Ecto neural progenitor cell (in vitro differentiated cells): ENCODE data around the gene PPP1R12C.
"Not testable (repeated sequence)": the region's sequence is repeated elsewhere in the genome, so short reads cannot be mapped to it uniquely, and the experiment has no call there.

Source experiments
- DNase-seq: peaks from one replicate; pipeline ENCODE4 v3.0.0-alpha.2; 2018; ENCODE audit warnings: low spot score

Gene PPP1R12C

DNA sequence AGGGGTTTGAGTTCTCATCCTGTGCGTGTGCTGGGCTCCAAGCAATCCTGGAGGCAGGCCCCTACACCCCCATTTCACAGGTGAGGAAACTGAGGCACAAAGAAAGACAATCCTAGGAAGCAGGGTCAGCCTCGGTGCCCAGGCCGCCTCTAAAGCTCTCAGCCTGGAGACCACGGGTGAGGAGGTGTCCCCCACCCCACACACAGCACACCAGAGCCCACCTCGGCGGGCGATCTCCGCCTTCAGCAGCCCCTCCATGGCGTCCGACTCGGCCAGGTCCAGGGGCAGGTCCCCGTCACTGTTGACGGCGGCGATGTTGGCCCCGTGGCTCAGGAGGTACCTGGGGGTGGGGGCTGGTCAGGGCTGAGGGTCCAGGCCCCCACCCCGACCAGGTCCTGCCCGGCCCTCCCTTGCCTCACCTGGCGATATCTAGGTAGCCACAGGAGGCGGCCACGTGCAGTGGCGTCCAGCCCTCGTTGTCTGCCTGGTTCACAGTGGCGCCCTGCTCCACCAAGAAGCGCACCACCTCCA lies 5.1 kb downstream of the PPP1R12C start:
- DNase-seq = peak; percentile 43

DNA sequence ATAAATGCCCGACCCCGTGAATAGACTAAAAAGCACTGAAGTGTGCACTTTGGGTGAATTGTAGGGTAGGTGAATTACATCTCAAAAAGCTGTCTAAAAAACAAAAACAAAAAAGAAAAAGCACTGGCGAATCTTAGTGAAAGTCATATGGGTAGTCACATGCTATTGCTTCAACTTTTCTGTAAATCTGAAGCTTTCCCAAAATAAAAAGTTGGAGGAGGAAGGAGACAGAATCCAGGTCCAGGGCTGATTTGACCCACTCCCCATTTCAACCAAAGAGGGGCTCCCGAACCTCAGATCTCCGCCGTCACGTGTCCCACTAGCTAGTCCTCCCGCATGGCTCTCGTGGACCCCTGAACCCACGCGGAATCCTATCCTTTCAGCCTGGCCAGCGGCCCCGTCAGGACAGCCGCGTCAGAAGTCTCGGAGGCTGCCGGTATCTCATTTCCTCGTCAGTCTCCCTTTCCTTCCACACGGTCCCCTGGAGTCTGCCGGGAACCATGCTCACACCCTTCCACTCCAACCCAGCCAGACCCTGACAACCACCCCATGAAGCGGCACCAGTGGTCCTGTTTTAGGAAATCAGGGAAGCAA lies 6.1 kb downstream of the PPP1R12C start:
- DNase-seq = no peak

DNA sequence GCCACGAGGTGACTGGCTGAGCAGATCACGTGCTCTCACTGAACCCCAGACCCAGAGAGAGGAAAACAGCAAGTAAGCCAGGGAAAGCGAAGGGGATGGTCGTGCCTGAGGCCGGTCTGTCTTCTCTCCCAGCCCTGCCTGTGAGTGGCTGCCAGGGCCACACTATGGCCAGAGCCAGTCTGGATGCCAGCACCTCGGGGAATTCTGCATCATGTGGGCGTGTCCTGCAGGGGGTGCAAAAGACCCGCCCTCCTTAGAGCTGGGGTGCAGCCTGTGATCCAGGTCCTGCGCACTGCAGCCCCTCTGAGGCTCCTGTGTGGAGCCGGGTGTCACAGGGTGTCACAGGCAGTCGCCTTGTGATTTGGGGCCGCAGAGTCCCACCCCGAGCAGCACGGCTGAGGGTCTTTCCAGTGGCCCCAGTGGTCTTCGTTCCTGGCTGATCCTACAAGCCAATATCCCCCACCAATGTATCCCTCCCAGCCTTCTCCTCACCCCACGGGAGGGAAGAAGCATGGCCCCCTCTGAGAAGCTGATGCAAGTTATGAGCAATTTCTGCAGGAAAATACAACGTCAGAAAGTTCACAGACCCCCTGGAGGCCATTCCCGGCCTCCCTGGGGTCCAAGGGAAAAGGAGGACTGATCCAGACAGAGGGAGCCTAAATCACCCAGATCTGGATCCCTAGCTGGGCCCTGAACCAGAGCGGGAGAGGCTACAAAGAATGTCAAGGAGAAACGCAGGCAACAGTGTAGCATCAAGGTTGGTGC lies 7.7 kb downstream of the PPP1R12C start:
- DNase-seq = no peak

DNA sequence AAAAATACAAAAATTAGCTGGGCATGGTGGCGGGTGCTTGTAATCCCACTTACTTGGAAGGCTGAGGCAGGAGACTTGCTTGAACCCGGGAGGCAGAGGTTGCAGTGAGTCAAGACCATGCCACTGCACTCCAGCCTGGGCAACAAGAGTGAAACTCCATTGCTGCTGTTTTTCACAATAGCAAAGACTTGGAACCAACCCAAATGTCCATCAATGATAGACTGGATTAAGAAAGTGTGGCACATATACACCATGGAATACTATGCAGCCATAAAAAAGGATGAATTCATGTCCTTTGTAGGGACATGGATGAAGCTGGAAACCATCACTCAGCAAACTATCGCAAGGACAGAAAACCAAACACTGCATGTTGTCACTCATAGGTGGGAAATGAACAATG lies 10.2 kb downstream of the PPP1R12C start:
- DNase-seq = not testable (repeated sequence)

DNA sequence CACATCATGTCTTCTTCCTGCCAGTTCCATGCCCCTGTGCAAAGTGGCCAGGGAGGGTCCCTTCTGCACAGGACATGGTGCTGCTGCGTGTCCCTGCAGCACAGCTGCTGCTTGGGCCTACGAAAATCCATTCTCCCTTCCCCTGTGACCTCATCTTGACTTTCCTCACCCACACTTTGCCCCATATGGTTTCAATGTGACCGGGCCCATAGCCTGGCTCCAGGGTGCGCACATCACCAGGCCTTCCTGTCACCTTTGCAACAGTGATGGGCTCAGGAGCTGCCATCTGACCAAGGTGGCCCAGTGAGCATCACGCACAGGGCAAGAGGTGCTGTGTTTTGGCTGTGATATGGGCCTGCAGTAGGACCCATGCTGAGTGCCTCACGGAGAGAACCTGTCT lies 10.8 kb downstream of the PPP1R12C start:
- no peak for DNase-seq

DNA sequence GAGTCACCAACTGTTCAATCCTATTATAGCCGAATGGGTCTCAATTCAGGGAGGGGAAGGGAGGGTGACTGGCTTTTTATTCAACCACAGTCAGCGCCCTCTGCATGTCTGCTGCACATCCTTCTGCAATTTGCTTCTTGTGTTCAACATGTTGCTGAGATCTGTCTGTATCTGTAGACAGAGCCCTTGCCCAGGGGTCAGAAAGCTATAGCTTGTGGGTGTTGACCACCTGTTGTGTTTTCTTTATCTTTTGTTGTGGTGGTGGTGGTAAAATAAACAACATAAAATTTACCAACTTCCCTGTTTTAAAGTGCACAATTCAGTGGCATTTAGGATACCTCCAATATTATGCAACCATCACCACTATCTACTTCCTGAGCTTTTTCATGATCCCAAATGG lies 12.2 kb downstream of the PPP1R12C start:
- DNase-seq = no peak

DNA sequence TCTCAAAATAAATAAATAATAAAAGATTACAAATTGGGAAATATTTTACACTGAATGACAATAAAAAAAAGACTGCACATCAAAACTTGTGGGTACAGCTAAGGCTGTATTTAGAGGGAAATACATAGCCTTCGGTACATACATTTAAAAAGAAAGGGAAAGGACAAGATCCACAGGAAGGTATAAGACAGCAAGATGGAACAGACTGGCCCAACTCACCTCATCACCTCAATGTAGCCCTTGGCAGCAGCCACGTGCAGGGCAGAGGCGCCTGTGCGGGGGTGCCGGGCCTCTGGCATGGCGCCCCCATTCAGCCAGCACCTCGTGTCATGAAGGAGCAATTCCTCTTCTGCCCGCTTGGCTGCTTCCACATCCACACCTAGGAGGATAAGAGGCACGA lies 14.2 kb downstream of the PPP1R12C start:
- DNase-seq = no peak

DNA sequence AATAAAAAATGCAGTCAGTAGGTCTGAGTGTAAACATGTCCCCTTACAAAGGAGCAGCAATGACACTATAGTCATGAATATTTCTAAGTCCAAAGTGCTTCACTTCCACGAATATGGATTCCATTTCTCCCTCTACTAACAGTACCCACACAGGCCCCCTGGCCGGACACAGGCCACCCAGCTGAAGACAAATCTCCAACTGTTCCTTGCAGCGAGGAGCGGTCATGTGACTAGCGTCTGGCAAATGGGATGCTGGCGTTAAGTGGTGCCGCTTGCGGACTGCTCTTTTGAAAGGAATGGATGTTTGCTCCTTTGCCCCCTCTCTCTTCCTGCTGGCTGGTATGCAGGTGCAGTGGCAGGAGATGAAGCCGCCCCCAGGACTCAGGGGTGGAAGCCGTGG lies 16.2 kb downstream of the PPP1R12C start:
- DNase-seq = no peak

DNA sequence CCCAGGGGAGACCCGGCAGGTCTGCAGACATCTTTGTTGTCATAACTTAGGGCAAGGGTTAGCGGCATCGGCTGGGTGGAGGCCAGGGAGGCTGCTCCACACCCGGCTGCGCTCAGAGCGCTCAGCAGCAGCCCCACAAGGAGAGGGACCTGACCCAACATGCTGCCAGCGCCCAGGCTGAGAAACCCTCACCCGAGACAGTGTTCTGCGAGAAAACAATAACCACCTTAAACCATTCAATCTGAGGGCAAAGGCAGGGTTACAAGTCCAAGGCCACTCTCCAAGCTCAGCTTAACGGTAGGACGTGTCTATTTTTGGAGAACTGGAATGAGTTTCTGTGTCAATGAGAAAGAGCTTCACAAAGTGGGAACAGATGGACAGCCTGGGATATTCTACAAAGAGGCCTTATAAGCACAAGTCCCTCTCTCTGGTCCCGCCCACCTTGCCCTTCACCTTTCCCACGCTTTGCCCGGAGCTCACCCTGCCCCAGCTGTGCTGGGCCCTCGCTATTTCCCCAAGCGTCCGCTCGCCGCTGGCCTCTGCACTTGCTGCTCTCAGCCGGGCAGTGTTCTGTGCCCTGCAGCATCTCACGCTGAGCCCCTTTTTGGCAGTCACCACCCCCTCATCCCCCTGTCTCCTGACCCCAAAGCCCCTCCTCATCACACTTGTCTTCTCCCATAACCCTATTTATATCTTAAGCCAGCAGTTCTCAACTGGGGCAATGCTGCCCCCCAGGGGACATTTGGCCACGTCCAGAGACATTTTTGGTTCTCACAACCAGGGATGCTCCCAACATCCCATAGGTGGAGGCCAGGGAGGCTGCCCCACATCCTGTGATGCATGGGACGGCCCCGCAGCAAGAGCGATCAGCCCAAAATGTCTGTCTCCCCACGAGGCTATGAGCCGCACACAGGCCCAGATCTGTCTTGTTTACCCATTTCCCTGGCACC lies 17.6 kb downstream of the PPP1R12C start:
- DNase-seq = no peak

DNA sequence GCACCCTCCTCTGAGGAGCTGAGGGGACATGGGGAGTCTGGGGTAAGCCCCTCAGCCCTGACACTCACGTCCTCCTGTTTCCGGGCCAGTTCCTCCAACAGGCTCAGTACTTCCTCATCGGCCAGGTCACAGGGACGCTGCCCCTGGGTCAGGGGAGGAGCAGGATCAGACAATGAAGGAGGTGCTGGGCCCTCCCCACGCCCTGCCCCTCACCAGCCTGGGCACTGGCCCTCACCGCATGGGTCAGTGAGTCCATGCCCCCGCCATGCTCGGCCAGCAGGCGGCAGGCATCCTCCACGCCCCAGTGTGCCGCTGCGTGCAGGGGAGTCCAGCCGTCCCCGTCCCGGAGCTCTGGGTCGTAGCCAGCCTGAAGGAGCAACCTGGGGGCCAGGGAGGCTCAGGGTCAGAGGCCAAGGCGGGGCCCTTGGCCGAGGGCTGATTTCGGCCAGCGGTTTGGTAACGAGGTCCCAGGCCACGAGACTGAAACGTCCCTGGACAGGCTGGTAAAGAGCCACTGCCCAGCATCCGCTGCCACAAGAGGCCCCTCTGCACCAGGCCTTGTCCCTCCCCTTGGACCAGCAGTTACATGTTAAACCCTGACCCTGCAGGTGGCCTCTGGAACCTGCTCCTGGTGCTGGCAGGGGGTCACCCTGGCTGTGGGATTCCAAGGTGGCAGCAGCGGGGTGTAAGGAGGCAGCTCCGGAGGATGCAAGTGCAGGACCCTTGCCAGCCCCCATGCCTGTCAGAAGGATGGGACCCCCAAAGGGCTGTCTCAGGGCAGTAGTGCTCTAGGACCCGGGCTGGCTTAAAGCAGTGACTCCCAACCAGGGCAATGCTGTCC lies 18.5 kb downstream of the PPP1R12C start:
- peak; percentile 47 for DNase-seq

DNA sequence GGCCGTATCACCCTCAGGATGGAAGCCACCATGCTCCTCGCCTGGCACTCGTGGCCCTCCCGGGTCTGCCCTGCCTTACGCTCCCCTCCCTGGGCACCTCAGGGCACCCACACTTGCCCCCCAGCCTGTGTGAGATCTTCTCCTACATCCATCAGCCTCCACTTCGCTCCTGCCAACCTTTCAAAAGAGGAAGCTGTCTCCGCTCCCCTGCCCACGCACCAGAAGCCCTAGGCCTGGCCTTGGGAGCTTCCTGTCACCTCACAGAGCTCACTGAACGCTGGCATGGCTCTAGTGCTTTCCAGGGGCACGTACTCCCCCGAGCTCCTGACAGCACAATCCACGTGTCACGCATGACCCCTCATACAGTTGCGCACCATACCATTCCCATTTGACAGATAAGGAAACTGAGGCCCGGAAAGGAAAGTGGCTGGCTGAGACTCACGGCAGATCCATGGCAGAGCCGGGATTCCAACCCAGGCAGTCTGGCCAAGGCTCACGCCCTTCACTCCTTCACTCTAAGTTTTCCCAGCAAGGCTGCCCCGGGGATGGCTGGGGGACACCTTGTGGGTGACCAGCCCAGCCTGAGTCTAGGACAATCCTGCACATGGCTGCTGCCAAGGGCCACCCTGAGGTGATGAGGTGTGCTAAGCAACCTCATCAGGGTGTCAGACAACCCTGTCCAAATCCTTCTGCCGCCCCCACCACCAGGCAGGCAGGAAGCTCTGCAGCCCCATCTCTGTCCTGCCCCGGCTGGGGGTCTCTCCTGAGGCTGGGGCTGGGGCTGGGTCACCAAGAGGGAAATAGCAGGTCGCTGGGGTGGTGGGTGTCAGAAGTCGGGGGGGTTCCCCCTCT lies 19.3 kb downstream of the PPP1R12C start:
- no peak for DNase-seq

DNA sequence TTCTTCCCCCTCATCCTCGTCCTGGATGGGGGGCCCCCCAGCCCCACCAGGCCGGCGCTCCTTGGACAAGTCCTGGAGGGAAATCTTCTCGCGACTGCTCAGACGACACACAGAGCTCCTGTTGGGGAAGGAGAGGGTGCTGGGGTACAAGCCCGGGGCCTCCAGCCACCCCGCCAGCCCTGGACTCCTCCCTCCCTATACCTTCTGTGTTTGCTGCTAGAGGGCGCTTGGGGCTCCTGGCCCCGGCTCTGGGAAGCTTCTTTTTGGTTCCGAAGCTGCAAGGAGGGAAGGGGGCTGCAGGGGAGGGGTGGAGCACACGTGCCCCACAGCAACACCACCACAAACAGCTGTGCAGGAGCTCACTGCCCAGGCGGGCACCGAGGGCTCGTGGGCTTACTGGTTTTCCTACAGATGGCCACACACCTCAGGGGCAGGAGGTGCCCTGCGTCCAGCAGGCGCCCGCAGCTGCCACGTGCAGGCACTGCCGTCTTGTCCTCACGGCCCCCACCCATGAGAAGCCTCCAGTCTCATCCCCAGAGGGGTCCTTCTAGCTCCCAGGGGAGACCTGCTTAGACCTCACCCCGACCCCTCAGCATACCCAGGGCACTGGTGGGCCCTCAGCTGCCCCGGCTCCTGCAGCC lies 21.3 kb downstream of the PPP1R12C start:
- peak; percentile 46 for DNase-seq

DNA sequence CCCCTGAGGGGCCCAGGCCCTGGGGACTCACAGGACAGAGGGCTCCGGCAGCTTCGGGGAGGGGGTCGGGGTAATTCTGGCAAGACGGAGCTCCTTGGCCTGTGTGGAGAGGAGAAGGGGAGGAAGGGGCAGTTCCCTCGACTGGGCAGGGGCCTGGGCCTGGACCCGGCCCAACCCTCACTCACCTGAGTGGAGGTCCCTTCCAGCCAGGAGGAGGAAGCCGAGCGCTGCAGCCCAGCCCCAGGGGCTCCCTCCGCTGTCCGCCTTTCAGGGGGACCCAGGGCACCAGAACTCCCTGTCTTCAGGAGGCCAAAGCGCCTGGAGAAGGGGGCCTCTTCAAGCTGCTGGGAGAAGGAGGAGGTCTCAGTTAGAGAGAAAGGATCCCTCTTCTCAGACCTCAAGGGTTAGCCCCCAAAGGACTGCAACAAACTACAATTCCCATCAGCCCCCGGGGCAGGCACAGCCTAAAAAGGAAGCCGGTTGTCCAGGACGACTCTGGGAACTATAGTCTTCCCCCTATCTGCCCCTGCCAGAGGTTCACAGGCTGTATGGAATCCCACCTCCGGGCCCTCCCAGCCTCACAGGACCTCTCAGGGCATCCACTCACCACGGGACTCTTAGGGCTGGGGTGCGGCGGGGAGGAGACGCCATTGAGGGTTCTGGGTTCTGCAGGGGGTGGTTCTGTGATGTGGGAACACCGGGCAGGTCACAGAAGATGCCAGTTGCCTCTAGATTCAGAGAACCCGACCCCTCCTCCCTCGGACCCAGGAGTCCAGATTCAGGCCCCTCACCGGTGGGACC lies 22.0 kb downstream of the PPP1R12C start:
- DNase-seq = peak; percentile 58

DNA sequence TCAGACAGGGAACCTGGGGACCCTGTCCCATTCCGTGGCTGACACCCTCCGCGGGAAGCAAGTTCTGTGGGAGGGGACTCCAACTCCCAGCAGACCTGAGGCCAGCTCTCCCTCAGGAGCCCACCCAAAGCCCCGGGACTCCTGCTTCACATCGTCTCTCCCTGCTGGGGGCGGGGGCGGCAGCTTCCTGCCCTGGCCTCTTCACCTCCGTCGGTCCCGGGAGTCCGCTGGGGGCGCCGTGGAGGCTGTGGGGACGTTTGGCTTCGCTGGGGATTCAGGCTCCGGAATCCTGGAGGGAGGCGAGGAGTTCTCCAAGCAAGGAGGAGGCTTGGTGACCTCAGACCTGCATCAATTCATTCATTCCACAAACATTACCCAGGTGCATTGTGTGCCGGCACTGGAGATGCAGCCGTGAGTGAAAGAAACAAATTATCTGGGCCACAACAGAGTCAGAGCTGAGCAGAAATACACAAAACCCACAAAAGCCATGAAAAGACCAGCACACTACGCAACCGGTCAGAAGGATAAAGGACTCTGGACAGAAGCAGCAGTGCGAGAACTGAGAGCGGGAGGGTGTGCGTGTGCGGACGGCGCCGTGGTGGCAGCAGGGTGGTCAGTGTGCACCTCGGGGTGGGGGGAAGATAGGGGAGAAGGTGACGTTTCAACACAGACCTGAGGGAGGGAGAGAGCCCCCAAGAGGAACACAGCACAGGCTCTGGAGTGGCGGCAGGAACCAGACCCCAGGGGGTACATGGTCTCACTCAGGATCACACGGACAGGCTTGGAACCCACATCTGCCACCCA lies 22.8 kb downstream of the PPP1R12C start:
- DNase-seq = peak; percentile 79

DNA sequence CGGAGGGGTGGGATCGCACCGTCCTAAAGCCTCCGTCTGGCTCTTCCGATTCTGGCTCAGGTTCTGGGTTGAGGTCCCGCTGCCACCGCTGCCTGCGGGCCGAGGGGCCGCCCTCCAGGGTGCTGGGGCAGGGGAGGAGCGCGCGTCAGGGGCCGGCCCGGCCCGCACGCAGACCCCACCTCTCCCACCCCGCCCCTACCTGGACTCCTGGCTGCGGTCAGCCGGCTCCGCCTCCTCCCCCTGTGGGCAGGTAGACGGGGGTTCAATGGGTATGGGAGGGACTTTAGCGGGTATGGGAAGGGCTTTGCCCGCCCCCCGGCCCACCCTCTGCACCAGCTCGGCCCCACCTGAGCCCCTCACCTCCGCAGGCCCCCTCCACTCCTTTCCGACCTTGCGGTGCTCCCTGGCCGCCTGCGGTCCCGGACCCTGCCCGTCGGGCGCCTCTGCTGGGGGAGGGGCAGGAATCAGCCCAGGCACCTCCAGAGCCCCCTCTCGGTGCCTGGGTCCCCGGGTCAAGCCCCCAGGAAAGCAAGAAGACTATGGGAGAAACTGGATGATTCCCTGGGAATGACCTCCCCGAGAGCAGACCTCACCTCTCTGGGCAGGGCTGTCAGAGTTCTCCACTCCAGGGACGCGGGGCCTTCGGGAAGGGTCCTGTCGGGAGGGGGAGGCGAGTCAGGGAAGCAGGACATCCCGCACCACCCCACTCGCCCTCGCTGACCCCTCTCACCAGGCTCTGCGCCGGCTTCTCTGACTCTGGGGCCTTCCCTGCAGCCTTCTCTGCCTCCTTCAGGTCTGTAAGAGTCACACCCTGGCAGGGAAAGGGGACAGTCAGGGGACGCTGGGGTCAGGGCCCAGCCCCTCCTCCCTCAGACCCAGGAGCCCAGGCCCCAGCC lies 24.8 kb downstream of the PPP1R12C start:
- DNase-seq = peak; percentile 61

DNA sequence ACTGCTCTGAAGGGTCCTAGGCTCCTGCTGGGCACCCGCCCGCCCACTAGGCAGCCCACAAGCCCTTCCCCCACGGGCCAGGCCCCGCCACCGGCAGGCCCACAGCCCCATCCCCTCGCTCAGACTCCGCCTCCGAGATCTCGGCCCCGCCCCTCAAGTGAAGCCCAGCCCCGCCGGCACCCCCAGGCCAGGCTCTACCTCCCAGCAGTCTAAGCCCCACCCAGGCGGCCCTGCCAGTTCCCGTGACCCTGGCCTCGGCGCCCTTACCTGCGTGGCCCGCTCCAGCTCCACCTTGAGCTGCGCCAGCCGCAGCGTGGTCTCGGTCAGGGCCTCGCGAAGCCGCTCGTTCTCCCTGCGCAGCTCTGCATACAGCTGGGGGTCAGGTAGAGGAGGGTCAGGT lies 25.5 kb downstream of the PPP1R12C start:
- DNase-seq = peak; percentile 85
